GM12864 (cell line): Measurements from ENCODE around the gene PEAK1.

Experiments used
- DNase-seq: peaks from one replicate; pipeline ENCODE4 v3.0.0-alpha.2; 2011; ENCODE audit warnings: low read depth
- H3K4me3 ChIP-seq: 2 replicates; pipeline ENCODE4 v1.5.1; 2011; ENCODE audit warnings: mild to moderate bottlenecking, low read depth, low read length, control low read depth
- CTCF ChIP-seq: IDR thresholded peaks from 2 replicates; pipeline ENCODE4 v1.5.1; 2011; ENCODE audit warnings: low read depth, mild to moderate bottlenecking, moderate library complexity, low read length, control low read depth, inconsistent platforms; ENCODE audit errors: missing control alignments

Gene PEAK1

DNA sequence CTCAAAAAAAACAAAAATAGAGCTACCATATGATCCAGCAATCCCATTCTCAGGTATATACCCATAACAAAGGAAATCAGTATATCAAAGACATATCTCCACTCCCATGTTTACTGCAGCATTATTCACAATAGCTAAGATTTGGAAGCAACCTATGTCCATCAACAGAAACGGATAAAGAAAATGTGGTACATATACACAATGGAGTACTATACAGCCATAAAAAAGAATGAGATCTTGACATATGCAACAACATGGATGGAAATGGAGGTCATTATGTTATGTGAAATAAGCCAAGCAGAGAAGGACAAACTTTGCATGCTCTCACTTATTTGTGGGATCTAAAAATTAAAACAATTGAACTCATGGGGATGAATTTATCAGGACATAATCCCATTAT is 19.6 kb downstream of the PEAK1 start:
- no peak for DNase-seq
- no peak for TF ChIP-seq CTCF
- H3K4me3 ChIP-seq = no peak overlapping the region

GRCh38 chr15:77398927-77399326 is 21.0 kb downstream of the PEAK1 start:
- no peak for DNase-seq
- no peak for TF ChIP-seq CTCF
- no peak overlapping the region for H3K4me3 ChIP-seq

DNA sequence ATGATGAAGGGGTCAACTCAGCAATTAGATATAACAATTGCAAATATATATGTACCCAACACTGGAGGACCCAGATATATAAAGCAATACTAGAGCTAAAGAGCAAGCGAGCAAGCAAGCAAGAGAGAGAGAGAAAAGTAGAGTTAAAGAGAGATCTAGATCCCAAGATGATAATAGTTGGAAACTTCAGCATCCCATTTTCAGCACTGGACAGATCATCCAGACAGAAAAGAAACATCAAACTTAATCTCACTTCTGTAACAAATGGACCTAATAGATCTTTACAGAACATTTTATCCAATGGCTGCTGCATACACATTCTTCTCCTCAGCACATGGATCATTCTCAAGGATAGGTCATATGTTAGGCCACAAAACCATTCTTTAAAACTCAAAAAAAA is 23.2 kb downstream of the PEAK1 start:
- no peak overlapping the region for H3K4me3 ChIP-seq
- no peak for DNase-seq
- TF ChIP-seq CTCF = no peak

DNA sequence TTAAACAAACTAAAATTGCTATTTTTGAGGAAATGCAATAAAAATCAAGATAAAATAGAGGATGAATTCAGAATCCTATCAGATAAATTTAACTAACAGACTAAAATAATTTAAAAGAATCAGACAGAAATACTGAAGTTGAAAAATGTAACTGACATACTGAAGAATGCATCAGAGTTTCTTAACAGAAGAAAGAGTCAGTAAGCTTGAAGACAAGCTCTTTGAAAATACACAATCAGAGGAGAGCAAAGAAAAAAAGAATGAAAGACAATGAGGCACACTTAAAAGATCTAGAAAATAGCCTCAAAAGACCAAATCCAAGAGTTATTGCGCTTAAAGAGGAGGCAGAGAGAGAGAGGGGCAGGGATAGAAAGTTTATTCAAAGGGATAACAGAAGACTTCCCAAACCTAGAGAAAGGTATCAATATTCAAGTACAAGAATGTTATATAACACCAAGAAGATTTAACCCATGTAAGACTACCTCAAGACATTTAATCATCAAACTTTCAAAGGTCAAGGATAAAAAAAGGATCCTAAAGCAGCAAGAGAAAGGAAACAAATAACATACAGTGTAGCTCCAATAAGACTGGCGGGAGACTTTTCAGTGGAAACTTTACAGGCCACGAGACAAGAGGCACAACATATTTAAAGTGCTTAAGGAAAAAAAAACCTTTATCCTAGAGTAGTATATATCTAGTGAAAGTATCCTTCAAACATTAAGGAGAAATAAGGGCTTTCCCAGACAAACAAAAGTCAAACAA is 24.7 kb downstream of the PEAK1 start:
- no peak for TF ChIP-seq CTCF
- DNase-seq = no peak
- H3K4me3 ChIP-seq = no peak overlapping the region

- no peak for TF ChIP-seq CTCF
- no peak for DNase-seq
- H3K4me3 ChIP-seq = no peak overlapping the region
These were observed 26.4 kb downstream of the PEAK1 start for GRCh38 chr15:77393471-77393840.

- no peak overlapping the region for H3K4me3 ChIP-seq
- no peak for DNase-seq
- TF ChIP-seq CTCF = no peak
These were observed 27.0 kb downstream of the PEAK1 start for GRCh38 chr15:77392762-77393470.
